ENCODE results near the gene RNF135.

GRCh38 chr17:30975042-30975820 lies 4.4 kb downstream of the RNF135 start:
- no peak for TF ChIP-seq CTCF (IDR thresholded peaks at IDR 0.05)
- TF ChIP-seq EP300 (IDR thresholded peaks at IDR 0.05): no peak
